ENCODE measurements around the gene VHLL. TPM values are rescaled to one million over a fixed set of nuclear protein-coding genes. Genes with fewer than 3 reads are reported as not detected.
"Not testable (repeated sequence)": the region's sequence is repeated elsewhere in the genome, so short reads cannot be mapped to it uniquely, and the experiment has no call there.

VHLL gene
- total RNA-seq, result not detected

DNA sequence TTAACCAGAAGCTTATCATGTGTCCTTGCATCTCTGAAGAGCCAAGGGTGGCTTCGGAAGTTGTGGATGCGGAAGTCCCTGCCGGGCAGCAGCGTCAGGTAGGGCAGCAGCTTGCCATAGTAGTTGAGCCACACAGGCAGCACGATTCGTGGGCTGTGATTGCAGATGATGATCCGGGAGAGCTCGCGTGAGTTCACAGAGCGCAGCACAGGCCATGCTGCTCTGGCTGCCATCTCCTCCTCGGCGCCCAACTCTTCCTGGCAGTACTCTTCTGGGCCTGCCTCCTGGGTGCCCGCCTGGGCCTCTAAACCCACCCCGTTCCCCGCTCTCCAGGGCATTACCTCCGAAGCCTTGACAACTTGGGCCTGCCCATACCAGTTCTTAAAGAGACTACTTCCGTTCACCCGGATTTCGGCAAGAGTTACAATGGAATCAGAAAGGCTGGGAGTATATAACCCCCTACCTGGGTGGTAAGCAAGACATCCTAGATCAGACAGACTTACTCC is at the start of gene VHLL:
Gene VHLL, minus strand, starts transcription at position 456 of the 506 bp plus-strand sequence. Its CDS starts 118 bp downstream, at position 338.
- no peak for DNase-seq (ENCODE audit: extremely low spot score in 2 of 2)
- intact Hi-C loops (cut with DNase I), result no loop called here
- H3K27me3 ChIP-seq, result no peaks in the 10 kb centered on the region
- H3K4me1 ChIP-seq, result peaks cover 13% of the 10 kb centered on the region
- no peak within 1 kb of the TSS for H3K27ac ChIP-seq
- H3K9me3 ChIP-seq, result no peaks in the 10 kb centered on the region
- TF ChIP-seq POLR2A (IDR thresholded peaks at IDR 0.05) (no peak), POLR2AphosphoS5 (IDR thresholded peaks at IDR 0.05; ENCODE audit: insufficient read depth in 1 of 2, low read depth in 1 of 2) (no peak)
- TF ChIP-seq, protein P1, sequence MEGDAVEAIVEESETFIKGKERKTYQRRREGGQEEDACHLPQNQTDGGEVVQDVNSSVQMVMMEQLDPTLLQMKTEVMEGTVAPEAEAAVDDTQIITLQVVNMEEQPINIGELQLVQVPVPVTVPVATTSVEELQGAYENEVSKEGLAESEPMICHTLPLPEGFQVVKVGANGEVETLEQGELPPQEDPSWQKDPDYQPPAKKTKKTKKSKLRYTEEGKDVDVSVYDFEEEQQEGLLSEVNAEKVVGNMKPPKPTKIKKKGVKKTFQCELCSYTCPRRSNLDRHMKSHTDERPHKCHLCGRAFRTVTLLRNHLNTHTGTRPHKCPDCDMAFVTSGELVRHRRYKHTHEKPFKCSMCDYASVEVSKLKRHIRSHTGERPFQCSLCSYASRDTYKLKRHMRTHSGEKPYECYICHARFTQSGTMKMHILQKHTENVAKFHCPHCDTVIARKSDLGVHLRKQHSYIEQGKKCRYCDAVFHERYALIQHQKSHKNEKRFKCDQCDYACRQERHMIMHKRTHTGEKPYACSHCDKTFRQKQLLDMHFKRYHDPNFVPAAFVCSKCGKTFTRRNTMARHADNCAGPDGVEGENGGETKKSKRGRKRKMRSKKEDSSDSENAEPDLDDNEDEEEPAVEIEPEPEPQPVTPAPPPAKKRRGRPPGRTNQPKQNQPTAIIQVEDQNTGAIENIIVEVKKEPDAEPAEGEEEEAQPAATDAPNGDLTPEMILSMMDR (IDR thresholded peaks at IDR 0.05), result no peak
- no peak within 1 kb of the TSS for H3K4me3 ChIP-seq
- H3K36me3 ChIP-seq, result no peaks in the 10 kb centered on the region

DNA sequence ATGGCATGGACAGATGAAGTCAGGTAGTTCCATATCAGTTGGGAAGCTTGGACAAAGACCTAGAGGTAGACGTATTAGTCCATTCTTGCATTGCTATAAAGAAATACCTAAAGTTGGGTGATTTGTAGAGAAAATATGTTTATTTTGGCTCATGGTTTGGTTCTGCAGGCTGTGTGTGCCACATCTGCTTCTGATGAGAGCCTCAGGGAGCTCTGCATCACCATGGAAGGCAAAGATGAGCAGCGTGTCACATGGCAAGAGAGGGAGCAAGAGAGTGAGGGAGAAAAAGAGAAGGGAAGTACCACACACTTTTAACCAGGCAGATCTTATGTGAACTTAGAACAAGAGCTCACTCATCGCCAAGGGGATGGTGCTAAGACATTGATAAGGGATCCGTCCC is 48.2 kb upstream of the VHLL start:
- Histone ChIP-seq H3K27me3 (no peaks in the 10 kb centered on the region), H3K9me3 (no peaks in the 10 kb centered on the region), H3K4me1 (no peaks in the 10 kb centered on the region), H3K36me3 (no peaks in the 10 kb centered on the region), H3K27ac (no peak overlapping the region), H3K4me3 (no peak overlapping the region)
- no peak for DNase-seq (ENCODE audit: extremely low spot score in 2 of 2)
- TF ChIP-seq POLR2A (IDR thresholded peaks at IDR 0.05) (no peak), POLR2AphosphoS5 (IDR thresholded peaks at IDR 0.05; ENCODE audit: insufficient read depth in 1 of 2, low read depth in 1 of 2) (no peak)
- TF ChIP-seq, protein P1 (IDR thresholded peaks at IDR 0.05), result no peak
- intact Hi-C loops (cut with DNase I), result no loop called here

DNA sequence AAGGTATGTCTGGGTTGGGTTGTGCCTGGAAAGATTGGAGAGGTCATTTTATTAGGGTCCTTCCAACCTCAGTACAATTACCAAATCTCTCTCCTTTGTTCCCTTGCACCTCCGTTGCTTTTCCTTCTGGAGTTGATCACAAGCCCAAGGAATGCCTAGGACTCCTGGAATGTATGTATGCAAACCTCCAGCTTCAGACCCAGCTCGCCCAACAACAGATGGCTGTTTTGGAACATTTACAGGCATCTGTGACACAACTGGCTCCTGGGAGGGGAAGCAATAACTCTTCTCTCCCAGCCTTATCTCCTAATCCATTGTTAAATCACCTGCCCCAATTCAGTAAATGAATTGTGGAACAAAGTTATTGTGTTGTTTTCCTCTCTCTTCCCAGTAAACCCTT is 47.5 kb upstream of the VHLL start:
- intact Hi-C loops (cut with DNase I), result no loop called here
- TF ChIP-seq POLR2A (IDR thresholded peaks at IDR 0.05) (no peak), POLR2AphosphoS5 (IDR thresholded peaks at IDR 0.05; ENCODE audit: insufficient read depth in 1 of 2, low read depth in 1 of 2) (no peak)
- TF ChIP-seq, protein P1 (IDR thresholded peaks at IDR 0.05), result no peak
- Histone ChIP-seq H3K4me3 (no peak overlapping the region), H3K4me1 (no peaks in the 10 kb centered on the region), H3K27ac (no peak overlapping the region), H3K9me3 (no peaks in the 10 kb centered on the region), H3K36me3 (no peaks in the 10 kb centered on the region), H3K27me3 (no peaks in the 10 kb centered on the region)
- no peak for DNase-seq (ENCODE audit: extremely low spot score in 2 of 2)

DNA sequence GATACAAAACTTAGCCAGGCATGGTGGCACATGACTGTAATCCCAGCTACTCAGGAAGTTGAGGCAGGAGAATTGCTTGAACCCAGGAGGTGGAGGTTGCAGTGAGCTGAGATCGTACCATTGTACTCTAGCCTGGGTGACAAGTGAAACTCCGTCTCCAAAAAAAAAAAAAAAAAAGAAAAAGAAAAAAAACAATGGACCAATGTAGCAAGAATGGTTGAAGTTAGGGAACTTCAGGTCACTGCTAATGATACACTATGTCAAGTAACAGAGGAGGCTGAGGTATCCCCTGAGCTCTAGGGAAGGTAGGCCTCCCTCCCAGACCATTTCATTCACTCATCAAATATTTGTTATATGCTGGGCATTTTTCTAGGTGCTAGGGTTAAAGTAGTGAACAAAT is 46.9 kb upstream of the VHLL start:
- H3K27ac ChIP-seq; H3K9me3 ChIP-seq; H3K36me3 ChIP-seq; H3K4me3 ChIP-seq; DNase-seq (ENCODE audit: extremely low spot score in 2 of 2); intact Hi-C loops (cut with DNase I); H3K4me1 ChIP-seq; H3K27me3 ChIP-seq: not testable (repeated sequence)

DNA sequence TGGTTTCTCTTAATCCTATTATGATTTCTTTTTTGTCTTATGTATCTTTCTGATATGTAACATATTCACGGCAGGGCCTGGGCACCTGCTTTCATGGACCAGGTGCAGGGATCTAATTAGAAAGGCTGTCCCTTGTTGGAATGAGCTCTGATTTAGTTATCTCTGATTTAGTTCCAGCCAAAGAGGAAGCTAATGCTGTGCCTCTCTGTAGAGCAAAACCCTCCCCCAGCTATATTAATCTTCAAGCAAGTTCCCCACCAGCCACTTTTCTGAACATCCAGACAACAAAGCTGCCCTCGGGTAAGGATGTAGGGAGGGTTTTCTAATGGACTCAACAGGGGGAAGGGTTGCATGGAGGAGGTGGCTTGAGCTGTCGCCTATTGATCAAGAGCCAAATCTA is 45.3 kb upstream of the VHLL start:
- no peak overlapping the region for H3K4me3 ChIP-seq
- H3K36me3 ChIP-seq, result no peaks in the 10 kb centered on the region
- DNase-seq (ENCODE audit: extremely low spot score in 2 of 2), result no peak
- TF ChIP-seq POLR2AphosphoS5 (IDR thresholded peaks at IDR 0.05; ENCODE audit: insufficient read depth in 1 of 2, low read depth in 1 of 2), result no peak
- no peak for TF ChIP-seq POLR2A (IDR thresholded peaks at IDR 0.05)
- TF ChIP-seq, protein P1 (IDR thresholded peaks at IDR 0.05), result no peak
- no peak overlapping the region for H3K27ac ChIP-seq
- H3K9me3 ChIP-seq, result no peaks in the 10 kb centered on the region
- H3K4me1 ChIP-seq, result no peaks in the 10 kb centered on the region
- intact Hi-C loops (cut with DNase I), result no loop called here
- H3K27me3 ChIP-seq, result no peaks in the 10 kb centered on the region

All from vagina (tissue), 2 donors.